Stimulated activated CD8-positive, alpha-beta memory T cell treated with anti-CD3 and anti-CD28 coated beads, Interleukin-4, amount 100 ng/mL, for 4 hours (primary cell): ENCODE results near the gene NUP205.

ENCODE experiments used
- DNase-seq, 2 donors: peaks; one replicate each; pipeline ENCODE4 v3.0.0-alpha.2; 2020; ENCODE audit warnings: low read depth in 2 of 2, low spot score in 1 of 2

NUP205 gene, protein sequence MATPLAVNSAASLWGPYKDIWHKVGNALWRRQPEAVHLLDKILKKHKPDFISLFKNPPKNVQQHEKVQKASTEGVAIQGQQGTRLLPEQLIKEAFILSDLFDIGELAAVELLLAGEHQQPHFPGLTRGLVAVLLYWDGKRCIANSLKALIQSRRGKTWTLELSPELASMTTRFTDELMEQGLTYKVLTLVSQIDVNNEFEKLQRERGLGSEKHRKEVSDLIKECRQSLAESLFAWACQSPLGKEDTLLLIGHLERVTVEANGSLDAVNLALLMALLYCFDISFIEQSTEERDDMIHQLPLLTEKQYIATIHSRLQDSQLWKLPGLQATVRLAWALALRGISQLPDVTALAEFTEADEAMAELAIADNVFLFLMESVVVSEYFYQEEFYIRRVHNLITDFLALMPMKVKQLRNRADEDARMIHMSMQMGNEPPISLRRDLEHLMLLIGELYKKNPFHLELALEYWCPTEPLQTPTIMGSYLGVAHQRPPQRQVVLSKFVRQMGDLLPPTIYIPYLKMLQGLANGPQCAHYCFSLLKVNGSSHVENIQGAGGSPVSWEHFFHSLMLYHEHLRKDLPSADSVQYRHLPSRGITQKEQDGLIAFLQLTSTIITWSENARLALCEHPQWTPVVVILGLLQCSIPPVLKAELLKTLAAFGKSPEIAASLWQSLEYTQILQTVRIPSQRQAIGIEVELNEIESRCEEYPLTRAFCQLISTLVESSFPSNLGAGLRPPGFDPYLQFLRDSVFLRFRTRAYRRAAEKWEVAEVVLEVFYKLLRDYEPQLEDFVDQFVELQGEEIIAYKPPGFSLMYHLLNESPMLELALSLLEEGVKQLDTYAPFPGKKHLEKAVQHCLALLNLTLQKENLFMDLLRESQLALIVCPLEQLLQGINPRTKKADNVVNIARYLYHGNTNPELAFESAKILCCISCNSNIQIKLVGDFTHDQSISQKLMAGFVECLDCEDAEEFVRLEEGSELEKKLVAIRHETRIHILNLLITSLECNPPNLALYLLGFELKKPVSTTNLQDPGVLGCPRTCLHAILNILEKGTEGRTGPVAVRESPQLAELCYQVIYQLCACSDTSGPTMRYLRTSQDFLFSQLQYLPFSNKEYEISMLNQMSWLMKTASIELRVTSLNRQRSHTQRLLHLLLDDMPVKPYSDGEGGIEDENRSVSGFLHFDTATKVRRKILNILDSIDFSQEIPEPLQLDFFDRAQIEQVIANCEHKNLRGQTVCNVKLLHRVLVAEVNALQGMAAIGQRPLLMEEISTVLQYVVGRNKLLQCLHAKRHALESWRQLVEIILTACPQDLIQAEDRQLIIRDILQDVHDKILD (N-terminal part only)

GRCh38 chr7:135557455-135558336 lies at the start of gene NUP205:
TSS of gene NUP205 (plus strand) at chr7:135557917. CDS start at chr7:135557945, 28 bp downstream.
- DNase-seq: peak; percentile 37 to 54

- no peak for DNase-seq
These were observed 48.7 kb upstream of the NUP205 start for GRCh38 chr7:135508883-135509588.

DNA sequence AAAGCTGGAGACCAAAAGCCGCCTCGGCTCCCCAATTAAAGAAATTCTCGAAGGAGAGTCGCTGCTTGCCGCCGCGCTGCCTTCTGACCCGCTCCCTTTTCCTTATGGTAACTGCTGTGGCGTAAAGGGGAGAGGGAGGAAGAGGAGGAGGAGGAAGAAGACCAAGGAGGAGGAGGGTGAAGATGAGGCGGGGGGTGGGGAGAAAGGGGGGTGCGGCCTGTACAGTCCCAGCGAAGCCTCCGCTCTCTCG lies 48.2 kb upstream of the NUP205 start:
- no peak for DNase-seq

DNA sequence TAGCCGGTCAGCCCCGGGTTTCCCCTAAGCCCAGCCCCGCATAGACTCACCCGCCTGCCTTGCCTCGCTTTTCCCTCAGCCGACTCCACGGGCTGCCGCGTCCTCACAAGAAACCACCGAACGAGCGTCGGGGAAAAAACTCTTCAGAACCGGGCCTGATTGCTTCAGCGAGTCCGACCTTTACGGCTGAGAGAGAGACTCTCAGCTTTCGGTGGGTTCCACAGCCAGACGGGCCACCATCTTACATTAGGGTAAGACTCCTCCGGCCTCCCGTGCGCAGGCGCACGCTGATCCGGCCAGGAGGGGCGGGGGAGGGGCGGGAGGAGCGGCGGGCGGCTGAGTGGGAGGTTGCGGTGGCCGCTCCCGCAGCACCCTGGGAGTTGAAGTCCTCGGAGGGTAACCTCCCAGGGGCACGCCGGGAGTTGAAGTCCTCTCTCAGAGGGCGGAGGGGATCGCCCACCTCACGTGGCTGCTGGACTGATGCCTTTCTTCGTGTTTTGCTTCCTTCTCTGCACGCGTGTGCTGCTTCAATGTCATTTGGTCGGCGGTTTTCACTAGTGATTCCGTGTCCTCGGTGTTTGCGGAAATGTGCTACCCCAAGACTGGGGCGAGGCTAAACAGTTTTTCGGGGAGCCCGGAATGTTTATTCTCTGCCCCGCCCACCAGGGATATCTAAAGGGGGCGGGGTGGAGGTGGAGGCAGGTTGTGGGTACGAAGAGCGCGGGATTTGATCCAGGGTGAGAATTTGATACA lies 47.7 kb upstream of the NUP205 start, which contains the start of gene CNOT4:
CNOT4 (minus strand) TSS at position 264 of the 753 bp plus-strand sequence. CDS start 71,771 bp downstream, outside the sequence.
- DNase-seq: peak; percentile 88 to 96

DNA sequence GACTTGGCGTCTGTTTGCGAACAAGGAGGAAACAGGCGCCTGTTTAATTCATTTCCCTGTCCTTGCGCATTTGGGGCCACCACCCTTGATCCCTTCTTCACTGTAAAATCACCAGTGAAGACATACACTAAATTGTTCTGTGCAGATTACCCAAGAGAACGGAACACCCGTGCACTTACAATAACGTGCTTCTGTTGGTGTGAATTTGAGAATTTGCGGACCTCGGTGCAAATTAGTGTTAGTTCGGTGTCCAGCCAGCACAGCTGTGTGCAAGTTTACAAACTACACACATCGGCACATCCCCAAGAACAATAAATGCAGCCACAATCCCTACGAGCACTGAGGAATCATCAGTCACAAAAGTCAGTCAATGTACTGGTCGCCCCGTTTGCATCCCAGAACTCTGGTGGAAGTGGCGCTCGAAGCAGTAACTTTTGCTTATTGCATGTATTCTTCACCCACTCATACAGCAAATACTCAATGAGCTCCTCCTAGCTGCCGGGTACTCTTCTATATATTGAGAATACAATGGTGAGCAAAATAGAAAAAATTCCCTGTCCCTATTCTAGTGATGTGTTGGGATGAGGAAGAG lies 47.0 kb upstream of the NUP205 start:
- no peak for DNase-seq

- DNase-seq: no peak
These were observed 45.4 kb upstream of the NUP205 start for GRCh38 chr7:135512135-135512887.

DNA sequence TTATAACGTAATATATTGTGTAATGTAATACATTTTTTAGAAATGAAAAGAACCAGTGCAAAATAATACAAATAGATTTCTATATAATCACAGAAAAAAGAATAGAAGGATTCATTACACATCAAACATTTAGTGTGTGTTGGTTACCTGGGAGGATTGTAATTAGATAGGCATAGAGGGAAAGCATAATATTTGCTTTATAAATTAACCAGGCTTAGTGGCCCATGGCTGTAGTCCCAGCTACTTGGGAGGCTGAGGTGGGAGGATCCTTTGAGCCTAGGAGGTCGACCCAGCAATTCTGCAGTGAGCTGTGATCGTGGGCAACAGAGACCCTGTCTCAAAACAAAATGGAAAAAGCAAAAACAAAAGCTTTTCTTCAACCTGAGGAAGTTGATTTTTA lies 42.9 kb upstream of the NUP205 start:
- DNase-seq: no peak

DNA sequence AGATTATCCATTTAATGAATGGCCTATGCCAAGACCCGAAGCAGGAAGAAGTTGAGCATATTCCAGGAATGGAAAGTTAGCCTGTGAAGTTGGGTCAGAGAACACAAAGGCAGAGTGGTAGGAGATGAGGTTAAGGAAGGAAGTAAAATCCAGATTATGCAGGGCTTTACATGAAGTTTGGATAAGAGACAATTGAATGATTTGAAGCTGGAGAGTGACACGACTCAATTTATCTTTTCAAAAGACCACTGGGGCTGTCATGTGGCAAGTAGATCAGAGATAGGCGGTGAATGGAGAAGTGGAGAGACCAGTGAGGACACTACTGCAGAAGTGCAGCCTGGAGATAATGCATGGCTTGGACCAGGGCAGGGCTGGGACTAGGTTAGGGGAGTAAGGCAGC lies 40.7 kb upstream of the NUP205 start:
- DNase-seq: no peak

- DNase-seq: no peak
These were observed 39.0 kb upstream of the NUP205 start for GRCh38 chr7:135518748-135519147.

GRCh38 chr7:135519233-135519688 lies 38.5 kb upstream of the NUP205 start:
- DNase-seq: no peak

DNA sequence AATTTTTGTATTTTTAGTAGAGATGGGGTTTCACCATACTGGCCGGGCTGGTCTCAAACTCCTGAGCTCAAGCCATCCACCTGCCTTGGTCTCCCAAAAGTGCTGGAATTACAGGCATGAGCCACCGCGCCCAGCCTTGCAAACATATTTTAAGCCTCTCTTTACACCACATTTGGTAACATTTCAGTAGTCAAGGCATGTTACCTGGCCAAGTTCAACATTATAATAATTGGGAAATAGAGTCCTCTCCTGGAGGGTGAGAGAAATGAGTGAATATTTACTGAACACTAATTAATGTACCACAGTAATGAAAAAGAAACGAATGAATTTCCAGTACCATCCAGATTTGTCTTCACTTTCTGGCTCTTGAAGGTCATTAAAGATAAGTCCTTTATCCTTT lies 37.8 kb upstream of the NUP205 start:
- DNase-seq: no peak

DNA sequence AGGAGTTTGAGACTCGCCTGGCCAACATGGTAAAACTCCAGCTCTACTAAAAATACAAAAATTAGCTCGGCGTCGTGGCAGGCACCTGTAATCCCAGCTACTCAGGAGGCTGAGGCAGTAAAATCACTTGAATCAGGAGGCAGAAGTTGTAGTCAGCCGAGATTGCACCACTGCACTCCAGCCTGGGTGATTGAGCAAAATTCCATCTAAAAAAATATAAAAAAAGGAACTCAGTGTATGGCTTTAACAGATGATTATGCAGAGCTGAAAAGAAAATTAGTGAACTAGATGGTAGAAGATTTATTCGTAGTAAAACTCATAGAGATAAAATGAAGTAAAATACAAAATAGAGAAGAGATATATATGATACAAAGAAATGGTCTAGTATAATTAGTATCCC lies 35.2 kb upstream of the NUP205 start:
- no peak for DNase-seq

DNA sequence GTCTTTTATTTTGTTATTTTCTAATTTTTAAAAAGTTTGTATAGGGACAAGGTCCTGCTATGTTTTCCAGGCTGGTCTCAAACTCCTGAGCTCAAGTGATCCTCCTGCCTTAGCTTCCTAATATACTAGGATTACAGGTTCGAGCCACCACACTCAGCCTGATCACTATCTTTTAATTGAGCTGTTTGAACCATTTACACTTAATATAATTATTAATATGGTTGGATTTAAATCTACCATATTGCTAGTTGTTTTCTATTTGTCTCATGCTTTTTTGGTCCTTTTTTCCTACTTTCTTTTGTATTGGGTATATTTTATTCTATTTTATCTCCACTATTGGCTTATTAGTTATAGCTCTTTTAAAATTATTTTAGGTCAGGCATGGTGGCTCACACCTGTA lies 34.6 kb upstream of the NUP205 start:
- DNase-seq: no peak

DNA sequence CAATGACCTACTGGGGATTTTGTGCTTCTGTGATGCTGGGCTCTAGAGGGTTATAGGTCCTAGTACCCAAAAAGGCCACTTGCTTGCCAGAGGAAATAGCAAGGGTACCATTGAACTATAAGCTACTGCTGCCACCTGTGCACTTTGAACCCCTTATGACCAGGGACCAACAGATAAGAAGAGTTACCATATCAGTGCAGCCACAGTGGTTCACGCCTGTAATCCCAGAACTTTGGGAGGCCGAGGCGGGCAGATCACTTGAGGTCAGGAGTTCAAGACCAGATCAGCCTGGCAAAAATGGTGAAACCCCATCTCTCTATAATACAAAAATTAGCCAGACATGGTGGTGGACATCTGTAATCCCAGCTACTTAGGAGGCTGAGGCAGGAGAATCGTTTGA lies 32.3 kb upstream of the NUP205 start:
- no peak for DNase-seq

DNA sequence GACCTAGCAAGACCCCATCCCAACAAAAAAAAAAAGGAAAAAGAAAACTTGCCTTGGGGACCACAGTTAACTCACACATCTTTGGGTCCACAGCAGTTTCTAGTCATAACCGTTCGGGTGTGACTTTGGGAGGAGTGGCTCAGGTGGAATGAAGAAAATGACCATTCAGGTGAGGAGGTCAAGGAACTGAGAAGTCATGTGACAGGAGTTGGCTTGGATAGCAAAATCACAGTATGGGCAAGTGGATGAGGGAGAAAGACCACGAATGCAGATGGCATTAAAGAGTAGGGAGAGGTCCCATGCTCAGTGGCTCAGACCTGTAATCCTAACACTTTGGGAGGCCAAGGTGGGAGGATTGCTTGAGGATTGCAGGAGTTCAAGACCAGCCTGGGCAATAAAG lies 30.7 kb upstream of the NUP205 start:
- DNase-seq: no peak

GRCh38 chr7:135536150-135536549 lies 21.6 kb upstream of the NUP205 start:
- DNase-seq: no peak

- DNase-seq: no peak
These were observed 20.3 kb upstream of the NUP205 start for GRCh38 chr7:135537453-135537852.

DNA sequence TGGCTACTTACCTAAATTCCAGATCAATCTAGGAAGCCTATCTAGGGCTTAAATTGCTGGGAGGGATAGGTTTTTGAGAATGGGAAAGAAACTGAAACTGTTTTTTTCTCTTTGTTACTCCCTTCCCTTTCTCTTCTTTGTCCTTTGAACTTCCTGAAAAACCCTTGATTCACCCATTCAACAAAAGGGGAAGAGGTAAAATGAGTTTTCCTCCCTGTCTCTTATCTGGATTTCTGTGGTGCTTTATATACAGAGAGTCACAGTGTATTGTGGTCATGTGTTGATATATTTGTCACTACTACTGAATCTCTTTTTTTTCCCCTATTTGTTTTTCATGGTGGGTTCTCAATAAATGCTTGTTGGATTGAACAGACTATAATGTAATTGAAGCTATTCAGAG lies 19.8 kb upstream of the NUP205 start:
- no peak for DNase-seq
